T-helper 2 cell treated with Interferon-gamma antibody and Interleukin-4, amounts not matched to agents 100 ng/mL and 5 ng/mL, for 36 hours (primary cell): ENCODE data around the gene GRIK1. TPM values are rescaled to one million over a fixed set of nuclear protein-coding genes. Genes with fewer than 3 reads are reported as not detected.

ENCODE experiments used
- intact Hi-C: fragments of 100-400 bp; cut with micrococcal nuclease; formaldehyde crosslinking; loops from one replicate; pipeline ENCODE4 v1.15.1; 2023
- total RNA-seq: library from RNA; stranded (reverse); gene quantifications from 2 replicates; pipeline ENCODE4 v1.2.3, GENCODE V29; 2022

The GRIK1 gene
- total RNA-seq, 1 donor from 2014 or later: not detected

DNA sequence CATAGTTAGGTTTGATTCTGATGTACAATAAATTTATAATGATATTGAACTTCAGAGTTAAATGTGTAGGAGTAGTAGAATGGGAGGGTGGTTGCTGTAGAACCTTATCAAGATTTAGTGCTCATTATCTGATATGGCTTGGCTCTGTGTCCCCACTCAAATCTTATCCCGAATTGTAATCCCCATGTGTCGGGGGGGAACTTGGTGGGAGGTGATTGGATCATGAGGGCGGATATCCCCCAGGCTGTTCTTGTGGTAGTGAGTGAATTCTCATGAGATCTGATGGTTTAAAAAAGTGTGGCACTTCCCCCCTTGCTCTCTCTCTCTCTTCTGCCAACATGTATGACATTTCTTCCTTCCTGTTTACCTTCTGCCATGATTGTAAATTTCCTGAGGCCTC, 265.5 kb downstream of the GRIK1 start:
- intact Hi-C loops: no loop called here

GRCh38 chr21:29673096-29673610, 266.6 kb downstream of the GRIK1 start:
- intact Hi-C loops: no loop called here

DNA sequence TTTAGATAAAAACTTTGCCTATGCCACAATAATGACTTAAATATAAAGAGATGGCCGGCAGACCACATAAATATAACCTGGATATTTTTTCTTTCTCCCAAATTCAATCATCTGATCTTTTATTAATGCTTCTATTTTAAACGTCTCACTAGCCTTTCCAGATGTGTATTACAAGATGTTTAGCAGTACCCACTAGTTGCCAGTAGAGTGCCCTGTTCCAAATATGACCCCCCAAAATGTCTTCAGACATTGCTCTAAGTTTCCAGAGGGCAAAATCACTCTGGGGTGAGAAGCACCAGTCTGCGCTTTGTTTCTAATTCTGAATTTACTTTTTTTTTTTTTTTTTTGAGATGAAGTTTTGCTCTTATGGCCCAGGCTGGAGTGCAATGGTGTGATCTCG, 268.1 kb downstream of the GRIK1 start:
- intact Hi-C loops: no loop called here

GRCh38 chr21:29670228-29670627, 269.6 kb downstream of the GRIK1 start:
- intact Hi-C loops: no loop called here

DNA sequence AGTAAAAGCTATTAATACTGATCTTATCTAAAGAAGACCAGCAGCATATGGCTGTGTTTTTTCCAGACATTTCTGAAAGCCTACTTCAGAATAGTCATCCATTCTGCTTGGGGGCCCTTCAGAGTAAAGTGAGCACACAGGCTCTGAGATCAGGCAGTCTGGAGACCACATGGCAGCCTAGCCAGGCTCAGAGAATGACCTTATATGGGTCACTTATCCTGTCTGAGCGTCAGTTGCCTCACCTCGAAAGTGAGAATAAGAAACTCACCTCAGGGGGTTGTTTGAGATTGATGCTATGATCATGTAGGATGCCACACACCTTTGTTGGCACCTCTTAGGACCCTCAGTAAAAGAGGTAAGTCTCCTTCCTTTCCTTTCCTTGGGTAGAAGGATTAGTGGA, 270.4 kb downstream of the GRIK1 start:
- intact Hi-C loops: no loop called here

DNA sequence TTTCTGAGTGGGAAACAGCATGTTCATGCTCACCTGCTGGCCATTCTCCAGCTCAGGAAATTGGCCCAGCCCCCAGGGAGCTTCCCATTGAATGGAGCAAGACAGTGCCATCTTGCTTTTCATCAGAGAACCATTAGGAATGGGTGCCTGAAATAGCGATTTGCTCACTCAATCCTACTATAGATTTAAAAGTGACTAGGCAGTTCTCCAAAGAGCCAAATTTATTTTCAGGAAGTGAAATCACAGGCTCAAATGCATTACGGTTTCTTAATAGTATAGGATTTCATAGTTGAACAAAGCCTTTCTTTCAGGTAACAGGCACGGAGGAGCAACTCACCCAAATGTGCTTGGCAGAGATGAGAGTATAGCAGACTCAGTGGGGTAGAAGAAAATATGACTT, 272.1 kb downstream of the GRIK1 start:
- intact Hi-C loops: no loop called here

- intact Hi-C loops: no loop called here
Measured at GRCh38 chr21:29664615-29665014, 275.2 kb downstream of the GRIK1 start.

DNA sequence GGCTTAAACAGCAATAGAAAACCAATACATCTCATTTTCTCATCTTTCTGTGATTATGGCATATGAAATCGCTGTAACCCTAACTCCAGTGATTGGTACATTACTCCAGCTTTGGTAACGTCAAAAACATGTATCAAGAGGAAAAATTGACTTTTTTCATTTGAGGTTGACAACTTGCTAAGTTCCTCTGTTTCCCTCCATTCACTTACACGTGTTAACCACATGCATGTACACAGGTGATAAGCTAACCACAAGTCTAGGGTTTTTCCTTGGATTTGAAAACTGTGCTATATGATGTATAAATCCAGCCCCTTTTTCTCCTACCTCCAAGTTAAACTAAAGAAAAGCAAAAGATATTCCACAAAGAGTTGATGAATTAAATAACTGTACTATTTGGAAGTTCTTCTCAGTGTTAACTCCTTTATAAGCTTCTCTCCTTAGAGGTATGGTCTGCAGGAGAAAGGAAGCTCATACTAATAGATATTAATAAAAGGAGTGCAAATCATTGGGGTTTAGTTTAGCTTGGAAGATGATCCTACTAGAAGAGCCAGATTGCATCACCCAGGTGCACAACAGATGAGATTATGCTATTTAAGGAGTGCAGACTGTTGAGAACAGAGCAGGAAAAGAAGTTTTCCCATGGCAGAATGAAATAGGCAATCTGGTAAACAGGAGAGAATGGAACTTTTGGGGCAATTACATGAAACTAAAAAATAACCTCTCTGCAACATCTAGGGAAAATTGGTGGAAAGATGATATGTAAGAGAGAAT, 277.9 kb downstream of the GRIK1 start:
- intact Hi-C loops: no loop called here

- intact Hi-C loops: no loop called here
Measured at GRCh38 chr21:29660047-29660720, 279.6 kb downstream of the GRIK1 start.

DNA sequence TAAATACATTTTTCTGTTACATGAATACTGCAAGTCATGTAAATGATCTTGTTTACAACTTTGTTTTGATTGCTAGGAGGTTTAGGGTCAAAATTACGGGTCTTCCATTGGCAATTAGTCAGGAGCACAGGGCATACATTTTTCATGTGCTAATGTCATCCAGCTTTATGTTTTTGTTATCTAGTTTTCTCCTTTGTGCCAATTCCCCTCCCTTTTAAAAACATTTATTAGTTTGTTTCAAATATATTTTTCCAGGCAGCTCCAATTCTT, 280.9 kb downstream of the GRIK1 start:
- intact Hi-C loops: no loop called here

DNA sequence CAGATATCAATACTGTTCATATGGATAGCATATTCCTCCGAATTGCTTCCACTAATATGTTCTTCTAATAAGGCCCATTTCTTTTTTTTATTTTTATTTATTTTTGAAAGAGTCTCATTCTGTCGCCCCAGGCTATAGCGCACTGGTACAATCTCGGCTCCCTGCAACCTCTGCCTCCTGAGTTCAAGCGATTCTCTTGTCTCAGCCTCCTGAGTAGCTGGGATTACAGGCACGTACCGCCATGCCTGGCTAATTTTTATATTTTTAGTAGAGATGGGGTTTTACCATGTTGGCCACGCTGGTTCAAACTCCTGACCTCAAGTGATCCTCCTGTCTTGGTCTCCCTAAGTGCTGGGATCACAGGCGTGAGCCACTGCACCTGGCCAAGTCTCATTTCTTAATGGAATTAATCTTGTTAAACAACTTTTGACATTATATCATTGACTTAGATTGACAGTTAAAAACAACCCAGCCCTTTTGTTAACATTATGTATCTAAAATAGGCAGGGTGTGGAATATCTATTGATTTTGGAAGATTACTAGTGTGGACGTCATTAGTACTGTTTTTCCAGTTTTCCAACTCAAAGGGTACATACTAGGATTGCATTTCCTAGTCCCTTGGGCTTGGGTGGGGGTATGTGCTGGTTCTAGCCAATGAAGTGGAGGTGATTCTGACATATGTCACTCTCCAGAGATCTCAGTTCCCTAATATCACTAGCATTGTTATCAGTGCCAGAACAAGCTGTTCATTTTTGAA, 281.4 kb downstream of the GRIK1 start:
- intact Hi-C loops: no loop called here

DNA sequence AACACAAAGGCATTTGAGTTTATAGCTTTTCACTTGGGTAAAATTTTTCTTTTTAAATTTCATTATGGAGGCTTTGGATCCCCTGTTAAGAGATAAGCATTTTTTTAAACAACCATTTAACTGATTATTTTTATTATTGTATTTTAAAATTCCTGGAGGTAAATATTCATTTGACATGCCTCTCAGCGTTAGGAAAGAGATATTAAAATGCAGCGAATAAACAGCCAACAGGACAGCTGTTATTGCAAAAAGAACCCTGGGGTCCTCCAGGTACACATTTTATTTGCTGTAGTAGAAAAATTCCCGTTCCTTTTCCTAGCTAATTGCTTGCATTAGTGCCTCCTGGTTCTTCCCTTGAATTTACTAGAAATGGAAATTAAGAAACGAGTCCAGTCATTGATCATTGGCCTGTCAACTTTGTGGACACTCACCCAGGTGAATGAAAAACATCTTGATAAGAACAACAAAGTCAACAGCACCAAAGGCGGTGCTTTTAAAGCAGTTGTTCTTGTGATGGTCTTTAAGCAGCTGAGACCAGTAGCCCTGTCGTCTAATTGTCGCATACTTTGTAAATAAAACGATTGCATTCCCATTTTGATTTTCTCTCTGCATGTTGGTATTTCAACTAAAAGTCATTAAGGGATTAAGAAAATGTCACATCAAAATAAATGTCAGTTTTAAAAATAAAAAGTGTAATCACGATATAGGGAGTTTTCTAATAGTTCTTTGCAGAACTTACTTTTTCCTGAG, 282.4 kb downstream of the GRIK1 start:
- intact Hi-C loops: no loop called here

DNA sequence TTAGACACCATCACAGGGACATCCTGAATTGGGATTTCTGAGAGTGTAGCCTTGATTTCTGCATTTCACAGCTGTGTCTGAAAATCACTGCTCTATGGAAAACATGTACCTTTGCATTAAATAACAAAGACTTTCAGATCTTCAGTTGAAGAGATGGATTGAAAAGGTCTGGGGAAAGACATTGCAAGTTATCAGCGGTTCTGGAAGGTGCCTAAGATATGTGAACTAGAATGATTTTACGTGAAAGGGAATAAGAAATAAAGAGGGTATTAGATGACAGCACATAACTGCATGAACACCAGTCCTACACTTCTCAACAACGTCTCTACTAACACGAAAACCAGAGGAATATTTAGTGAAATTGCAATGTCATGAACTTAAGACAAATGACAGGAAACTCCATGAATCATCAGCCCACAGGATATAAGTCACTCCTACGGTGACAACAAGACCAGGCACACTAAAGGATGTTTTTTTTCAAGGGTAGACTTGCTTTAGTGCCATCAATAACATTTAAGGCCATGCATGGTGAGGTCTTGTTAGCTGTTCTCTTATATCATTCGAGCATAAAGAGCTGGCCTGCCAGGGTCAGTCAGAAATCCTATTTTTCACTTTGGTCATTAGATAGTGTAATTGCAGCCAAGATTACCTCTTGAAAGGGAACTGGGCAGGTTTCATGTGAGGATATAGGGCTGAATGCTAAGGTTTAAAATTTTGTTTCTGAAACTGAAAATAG, 283.1 kb downstream of the GRIK1 start:
- intact Hi-C loops: no loop called here

GRCh38 chr21:29655577-29655976, 284.2 kb downstream of the GRIK1 start:
- intact Hi-C loops: no loop called here

DNA sequence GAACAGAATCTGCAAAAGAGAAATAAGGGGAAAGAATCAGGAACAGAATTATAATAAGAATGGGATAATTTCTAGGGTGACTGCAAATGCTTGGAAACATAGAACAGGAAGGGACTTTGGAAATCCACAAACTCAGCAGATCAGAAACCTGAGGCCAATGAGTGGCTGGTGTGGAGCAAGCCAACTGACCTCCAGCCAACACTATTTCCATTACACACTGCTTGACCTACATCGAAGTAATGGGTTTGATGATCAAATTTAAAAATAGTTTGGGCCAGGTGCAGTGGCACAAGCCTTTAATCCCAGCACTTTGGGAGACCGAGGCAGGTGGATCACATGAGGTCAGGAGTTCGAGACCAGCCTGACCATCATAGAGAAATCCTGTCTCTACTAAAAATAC, 284.9 kb downstream of the GRIK1 start:
- intact Hi-C loops: no loop called here

GRCh38 chr21:29654203-29654602, 285.6 kb downstream of the GRIK1 start:
- intact Hi-C loops: no loop called here

DNA sequence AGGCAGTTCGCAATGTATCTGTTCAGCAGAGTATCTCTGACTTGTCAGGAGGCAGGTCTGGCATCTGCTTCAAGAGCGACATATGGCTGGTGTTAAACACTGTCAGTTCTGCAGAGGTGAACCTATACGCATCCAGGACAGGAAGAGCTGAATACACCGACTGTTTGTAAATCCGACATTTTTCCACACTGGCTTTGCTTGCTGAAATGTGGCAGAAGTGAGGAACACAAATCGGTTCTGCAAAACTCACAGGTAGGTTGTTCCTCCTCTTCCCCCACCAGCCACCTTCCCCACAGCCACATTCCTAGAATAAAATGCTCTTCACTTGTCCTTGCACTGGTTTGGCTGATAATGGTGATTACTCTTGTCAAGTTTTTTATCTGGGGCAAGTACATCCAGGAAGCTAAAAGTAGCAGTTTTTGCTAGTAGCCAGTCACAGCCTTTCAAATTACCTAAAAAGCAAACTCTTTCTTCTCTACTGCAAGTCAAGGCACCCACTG, 289.2 kb downstream of the GRIK1 start:
- intact Hi-C loops: no loop called here

- intact Hi-C loops: no loop called here
Measured at GRCh38 chr21:29649406-29649814, 290.4 kb downstream of the GRIK1 start.

DNA sequence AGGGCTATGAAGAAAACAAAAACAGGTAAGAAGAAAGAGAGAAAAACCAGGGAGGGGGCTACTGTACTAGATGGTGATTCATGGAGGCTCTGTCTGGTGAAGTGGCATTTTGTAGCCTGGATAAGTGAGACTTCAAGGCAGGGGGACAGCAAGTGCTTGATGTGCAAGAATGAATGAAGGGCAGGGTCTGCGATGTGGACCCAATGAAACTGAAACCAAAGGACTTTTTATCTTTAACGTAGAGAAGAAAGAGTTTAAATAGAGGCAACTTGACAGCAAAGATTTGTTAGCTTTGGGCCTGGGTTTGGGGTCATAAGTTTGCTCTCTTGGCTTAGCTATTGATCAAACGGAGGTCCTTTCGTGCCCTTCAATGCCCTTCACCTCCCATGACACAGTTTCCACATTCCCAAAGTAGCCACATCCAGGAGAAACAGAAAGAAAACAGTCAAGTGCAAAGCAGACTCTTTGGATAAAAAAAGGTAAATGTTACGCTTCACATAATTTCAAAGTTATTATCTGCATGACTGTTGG, 291.0 kb downstream of the GRIK1 start:
- intact Hi-C loops: no loop called here

- intact Hi-C loops: no loop called here
Measured at GRCh38 chr21:29647353-29647781, 292.4 kb downstream of the GRIK1 start.
